ENCODE results near the gene CETN1.

Gene CETN1

DNA sequence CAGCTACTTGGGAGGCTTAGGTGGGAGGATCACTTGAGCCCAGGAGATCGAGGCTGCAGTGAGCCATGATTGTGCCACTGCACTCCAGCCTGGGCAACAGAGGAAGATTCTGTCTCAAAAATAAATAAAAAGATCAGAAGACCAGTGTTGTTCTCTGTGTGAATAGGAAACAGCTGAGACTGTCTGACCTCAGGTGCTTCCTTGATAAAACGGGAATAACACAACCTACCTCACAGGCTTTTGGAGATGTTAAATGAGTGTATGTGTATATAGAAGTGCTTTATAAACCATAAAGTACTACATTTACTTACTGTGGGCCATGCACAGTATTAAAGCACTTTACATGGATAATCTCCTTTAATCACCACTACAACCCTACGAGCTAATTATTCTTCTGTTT is 9.9 kb upstream of the CETN1 start:
- H3K4me3 ChIP-seq (ENCODE audit: low read depth, low read length), result no peak overlapping the region
- no peak for TF ChIP-seq CTCF (IDR thresholded peaks at IDR 0.05; ENCODE audit: low read depth, low read length, missing control alignments)
- no peak for DNase-seq (ENCODE audit: low read depth)

DNA sequence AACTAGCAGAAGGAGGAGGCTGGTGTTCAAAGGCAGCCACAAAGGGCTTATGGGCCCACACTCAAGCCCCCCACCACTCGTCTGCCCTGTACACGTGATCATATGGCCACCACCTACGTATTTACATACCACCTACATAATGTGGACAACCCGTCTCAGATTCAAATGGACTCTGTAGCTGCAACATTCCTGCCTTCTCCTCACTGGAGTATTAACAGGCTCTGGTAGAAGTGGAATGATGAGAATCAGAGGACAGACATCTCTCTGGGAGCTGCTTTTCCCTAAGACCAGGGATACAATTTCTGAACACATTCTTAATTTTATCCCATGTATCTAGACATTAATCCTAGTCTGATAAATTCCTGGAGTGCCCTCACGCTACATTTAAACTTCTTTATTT is 9.5 kb upstream of the CETN1 start:
- no peak for TF ChIP-seq CTCF (IDR thresholded peaks at IDR 0.05; ENCODE audit: low read depth, low read length, missing control alignments)
- H3K4me3 ChIP-seq (ENCODE audit: low read depth, low read length), result no peak overlapping the region
- no peak for DNase-seq (ENCODE audit: low read depth)

- no peak for TF ChIP-seq CTCF (IDR thresholded peaks at IDR 0.05; ENCODE audit: low read depth, low read length, missing control alignments)
- DNase-seq (ENCODE audit: low read depth), result no peak
- no peak overlapping the region for H3K4me3 ChIP-seq (ENCODE audit: low read depth, low read length)
Observed at GRCh38 chr18:572091-572830, 7.9 kb upstream of the CETN1 start.

DNA sequence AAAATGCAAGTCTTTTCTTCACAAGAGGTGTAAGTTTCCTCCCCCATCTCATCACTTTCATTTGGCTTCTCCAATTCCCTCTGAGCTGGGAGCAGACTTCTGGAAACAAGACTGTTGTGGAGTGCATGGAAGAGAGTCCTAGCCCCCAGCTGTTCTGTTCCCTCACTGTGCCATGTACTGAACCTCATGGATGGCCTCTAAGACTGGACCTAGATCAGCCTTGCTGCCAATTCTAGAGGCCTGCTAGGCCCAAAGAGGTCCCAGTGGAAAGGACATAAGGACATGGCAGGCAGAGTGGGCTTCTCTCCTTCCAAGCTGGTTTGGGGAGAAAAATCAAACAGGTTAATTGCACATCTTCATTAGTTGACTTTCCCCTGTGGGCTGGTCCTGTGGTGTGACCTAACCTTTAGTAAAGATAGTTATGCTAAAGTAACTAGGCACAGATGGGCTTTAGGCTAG is 7.3 kb upstream of the CETN1 start:
- DNase-seq (ENCODE audit: low read depth), result no peak
- TF ChIP-seq CTCF (IDR thresholded peaks at IDR 0.05; ENCODE audit: low read depth, low read length, missing control alignments), result no peak
- no peak overlapping the region for H3K4me3 ChIP-seq (ENCODE audit: low read depth, low read length)

DNA sequence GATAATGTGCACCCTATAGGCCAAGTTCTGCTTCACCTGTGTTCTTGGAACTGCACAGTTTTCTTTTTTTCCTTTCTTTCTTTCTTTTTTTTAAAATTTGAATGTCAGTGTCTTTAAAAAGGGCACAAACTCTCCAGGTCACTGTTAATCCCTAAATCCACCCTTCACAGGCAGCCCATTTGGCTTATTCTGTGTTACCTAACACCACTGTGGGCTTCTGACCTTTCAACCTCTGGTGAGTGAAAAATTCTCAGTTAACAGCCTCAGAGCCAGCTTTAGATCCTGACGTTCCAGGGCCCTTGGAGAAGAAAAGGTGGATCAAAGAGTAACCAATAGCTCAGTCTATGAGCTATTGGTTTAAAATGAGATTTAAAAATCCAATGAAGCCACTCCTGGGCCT is 6.8 kb upstream of the CETN1 start:
- TF ChIP-seq CTCF (IDR thresholded peaks at IDR 0.05; ENCODE audit: low read depth, low read length, missing control alignments), result no peak
- no peak overlapping the region for H3K4me3 ChIP-seq (ENCODE audit: low read depth, low read length)
- DNase-seq (ENCODE audit: low read depth), result no peak

- TF ChIP-seq CTCF (IDR thresholded peaks at IDR 0.05; ENCODE audit: low read depth, low read length, missing control alignments), result no peak
- no peak overlapping the region for H3K4me3 ChIP-seq (ENCODE audit: low read depth, low read length)
Observed at GRCh38 chr18:574149-574860, 5.9 kb upstream of the CETN1 start.

More at GRCh38 chr18:574149-574860, 5.9 kb upstream of the CETN1 start:
- DNase-seq (ENCODE audit: low read depth), result no peak

Data from GM12864 (cell line).